Aorta (tissue), 5 donors: ENCODE measurements around the gene ANKRD11. TPM values are rescaled to one million over a fixed set of nuclear protein-coding genes. Genes with fewer than 3 reads are reported as not detected.
"Not testable (repeated sequence)": the region's sequence is repeated elsewhere in the genome, so short reads cannot be mapped to it uniquely, and the experiment has no call there.

Experiments
- ATAC-seq: fragments of 200-7000 bp; cut with Tn5 transposase; one replicate; pipeline ENCODE4 v1.9.1; 2022; ENCODE audit warnings: moderate library complexity; ENCODE audit not compliant: low FRiP score
- DNase-seq, 2 donors: peaks; one replicate each; pipeline ENCODE4 v3.0.0-alpha.2; 2020
- H3K27ac ChIP-seq, 2 donors: one replicate each; pipeline ENCODE4 v1.5.1; 2013; ENCODE audit warnings: low read length in 2 of 2, mild to moderate bottlenecking in 2 of 2, moderate library complexity in 2 of 2, control low read depth in 1 of 2, inconsistent platforms in 1 of 2, low read depth in 1 of 2
- H3K27me3 ChIP-seq, 2 donors: one replicate each; pipeline ENCODE4 v1.6.1; 2013; ENCODE audit warnings: control low read depth in 1 of 2, low read length in 1 of 2, mild to moderate bottlenecking in 1 of 2, moderate library complexity in 1 of 2; ENCODE audit not compliant: insufficient read depth in 2 of 2, control insufficient read depth in 1 of 2
- H3K36me3 ChIP-seq, 2 donors: one replicate each; pipeline ENCODE4 v1.6.1; 2013; ENCODE audit warnings: control low read depth in 1 of 2, low read length in 1 of 2, mild to moderate bottlenecking in 1 of 2; ENCODE audit not compliant: insufficient read depth in 2 of 2, control insufficient read depth in 1 of 2
- H3K4me1 ChIP-seq, 2 donors: one replicate each; pipeline ENCODE4 v1.6.1; 2013; ENCODE audit warnings: low read length in 2 of 2, control low read depth in 1 of 2, mild to moderate bottlenecking in 1 of 2, moderate library complexity in 1 of 2; ENCODE audit not compliant: insufficient read depth in 2 of 2, control insufficient read depth in 1 of 2
- H3K4me3 ChIP-seq, 2 donors: one replicate each; pipeline ENCODE4 v1.5.1; 2013; ENCODE audit warnings: low read length in 2 of 2, control low read depth in 1 of 2, mild to moderate bottlenecking in 1 of 2
- H3K9me3 ChIP-seq: one replicate; pipeline ENCODE4 v1.6.1; 2013; ENCODE audit warnings: mild to moderate bottlenecking, low read length; ENCODE audit not compliant: control insufficient read depth
- WGBS, 2 donors: extraction: QIAGEN DNeasy Blood & Tissue Kit; methylation state at CpG; one replicate each; pipeline ENCODE4 v1.1.7; 2013; 5-methylcytosine and 5-hydroxymethylcytosine counted together
- intact Hi-C, 2 donors: fragments of 100-400 bp; cut with DNase I; formaldehyde crosslinking; loops; one replicate each; pipeline versions ENCODE4 v1.14.2 to v1.15.0; 2022
- polyA plus RNA-seq, 2 donors: library from polyadenylated mRNA; stranded (reverse); fragments of 200-250 nt; gene quantifications; one replicate each; pipeline ENCODE4 v1.2.3, GENCODE V29; 2013
- total RNA-seq, 2 donors: library from RNA; stranded (reverse); fragmentation: NEBNext Ultra II Directional; extraction: Animal tissue kit (Norgen Biotek cat#: 25700); gene quantifications; one replicate each; pipeline ENCODE4 v1.2.1, GENCODE V29; 2021
- donor health status: healthy with polysubstance abuse.
- donor health status: Bipolar disorder and iron deficiency.
- donor health status: DM: no; HTN: no; CAD: no.
- donor health status: DM: no; HTN: no; CAD: no.
- donor health status: DM: yes; HTN: yes; CAD: no.

ANKRD11 gene
- total and polyA plus RNA-seq, 4 donors, result 34.6 to 139 (median 90.1) TPM

DNA sequence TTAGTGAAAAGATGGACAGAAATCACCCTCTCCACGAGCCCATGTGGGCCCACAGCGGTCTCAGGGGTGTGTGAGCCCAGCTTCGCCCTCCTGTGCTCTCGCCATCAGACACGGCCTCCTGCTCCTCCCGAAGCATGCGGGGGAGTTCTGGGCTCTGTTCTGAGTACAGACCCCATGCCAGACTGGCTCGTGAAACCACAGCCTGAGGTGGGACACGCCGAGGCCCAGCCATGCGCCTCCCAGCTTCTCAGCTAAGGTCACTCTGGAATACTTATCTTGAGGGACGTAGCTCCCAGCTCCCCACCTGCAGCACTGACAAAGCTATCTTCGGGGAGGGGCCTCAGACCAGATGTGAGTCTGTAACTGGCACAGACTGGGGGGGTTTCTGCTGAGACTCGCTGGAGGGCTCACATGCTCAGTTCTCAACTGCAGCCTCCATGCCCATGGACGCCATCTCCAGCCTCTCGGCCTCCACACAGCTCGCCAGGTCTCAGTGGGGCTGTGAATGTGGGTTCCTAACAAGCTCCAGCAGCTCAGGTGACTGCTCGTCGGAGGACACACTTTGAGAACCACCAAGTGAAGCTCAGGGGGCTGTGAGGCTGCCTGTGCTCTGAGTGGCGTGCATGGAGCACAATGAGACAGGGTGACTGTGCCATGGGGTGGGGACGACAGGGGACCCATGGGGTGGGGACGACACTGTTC is 177.6 kb downstream of the ANKRD11 start:
- no peak overlapping the region for H3K27ac ChIP-seq
- DNase-seq, result no peak
- no peaks in the 10 kb centered on the region for H3K4me1 ChIP-seq
- no peaks in the 10 kb centered on the region for H3K36me3 ChIP-seq
- H3K4me3 ChIP-seq, result no peak overlapping the region
- H3K27me3 ChIP-seq, result no peaks in the 10 kb centered on the region
- ATAC-seq, result no peak
- H3K9me3 ChIP-seq, result no peaks in the 10 kb centered on the region
- intact Hi-C loops, result no loop called here
- 91 to 93% methylated on average over 22 of the region's 22 CpGs for WGBS, 2 donors

DNA sequence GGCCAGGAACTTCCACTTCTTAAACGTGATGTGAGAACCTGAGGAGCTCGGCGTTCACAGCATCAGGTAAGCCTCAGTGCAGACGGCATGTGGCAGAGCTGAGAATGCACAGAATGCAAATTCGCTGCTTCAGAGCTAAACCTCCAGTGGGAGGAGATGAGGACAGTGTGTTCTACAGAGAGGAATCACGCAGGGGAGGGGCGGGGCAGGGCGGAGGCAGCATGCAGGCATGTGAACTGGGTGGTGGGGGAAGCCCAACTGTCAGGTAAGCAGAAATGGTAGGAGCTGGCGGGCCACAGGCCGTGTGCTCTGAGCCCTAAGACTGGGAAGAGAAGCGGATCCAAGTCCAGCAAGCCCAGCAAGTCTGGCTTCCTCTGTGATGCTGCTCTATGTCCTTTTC is 178.2 kb downstream of the ANKRD11 start:
- H3K27ac ChIP-seq, result no peak overlapping the region
- WGBS, 2 donors, result 87 to 89% methylated on average over 11 of the region's 11 CpGs
- ATAC-seq (no peak), DNase-seq (no peak)
- H3K9me3 ChIP-seq, result no peaks in the 10 kb centered on the region
- no peaks in the 10 kb centered on the region for H3K4me1 ChIP-seq
- intact Hi-C loops, result no loop called here
- no peak overlapping the region for H3K4me3 ChIP-seq
- no peaks in the 10 kb centered on the region for H3K27me3 ChIP-seq
- no peaks in the 10 kb centered on the region for H3K36me3 ChIP-seq

- H3K4me1 ChIP-seq, result no peaks in the 10 kb centered on the region
- 90 to 91% methylated on average over 6 of the region's 6 CpGs for WGBS, 2 donors
- no peak overlapping the region for H3K27ac ChIP-seq
These were observed 178.7 kb downstream of the ANKRD11 start for GRCh38 chr16:89311636-89312035.

DNA sequence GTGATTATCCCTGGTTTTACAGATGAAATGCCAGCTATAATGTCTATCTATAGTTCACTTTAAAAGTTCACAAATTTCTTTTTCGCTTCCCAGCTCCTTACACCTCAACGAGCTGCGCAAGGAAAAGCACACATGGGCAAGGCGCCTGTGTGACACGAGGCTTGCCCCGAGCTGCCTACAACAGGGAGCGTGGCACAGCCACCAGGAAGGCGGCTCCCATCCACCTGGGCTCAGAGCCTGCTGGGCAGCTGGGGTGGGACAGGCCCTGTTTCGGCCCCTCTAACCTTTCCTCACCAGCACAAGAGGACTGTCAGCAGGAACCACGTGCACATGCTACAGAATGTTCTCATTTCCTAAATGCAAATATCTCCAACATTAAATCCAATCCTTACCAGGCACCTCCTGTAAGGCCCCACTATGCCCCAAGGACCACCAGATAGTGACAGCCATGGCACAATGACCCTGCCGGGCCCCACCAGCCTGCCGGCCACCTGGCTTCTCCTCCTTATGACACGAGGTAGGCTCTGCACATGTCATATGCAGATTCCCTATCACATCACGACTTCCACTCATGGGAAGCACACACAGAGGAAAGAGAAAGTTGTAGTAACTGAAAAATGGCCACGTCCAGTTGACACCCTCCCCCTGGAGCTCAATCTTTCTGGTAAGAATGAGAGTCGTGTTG is 180.8 kb downstream of the ANKRD11 start:
- Histone ChIP-seq H3K27me3 (no peaks in the 10 kb centered on the region), H3K9me3 (no peaks in the 10 kb centered on the region), H3K36me3 (no peaks in the 10 kb centered on the region), H3K4me1 (no peaks in the 10 kb centered on the region), H3K4me3 (no peak overlapping the region), H3K27ac (no peak overlapping the region)
- intact Hi-C loops, result loop anchor here in 1 of 2 donors (10.0 kb wide), 1 partner anchor 65 kb away; no protein-coding TSS in a partner anchor
- ATAC-seq (no peak), DNase-seq (no peak)
- 77 to 87% methylated on average over 16 of the region's 16 CpGs for WGBS, 2 donors

More at GRCh38 chr16:89311636-89312035, 178.7 kb downstream of the ANKRD11 start:
- no peaks in the 10 kb centered on the region for H3K36me3 ChIP-seq
- no peak overlapping the region for H3K4me3 ChIP-seq
- intact Hi-C loops, result no loop called here
- ATAC-seq (no peak), DNase-seq (no peak)
- no peaks in the 10 kb centered on the region for H3K9me3 ChIP-seq
- H3K27me3 ChIP-seq, result no peaks in the 10 kb centered on the region

DNA sequence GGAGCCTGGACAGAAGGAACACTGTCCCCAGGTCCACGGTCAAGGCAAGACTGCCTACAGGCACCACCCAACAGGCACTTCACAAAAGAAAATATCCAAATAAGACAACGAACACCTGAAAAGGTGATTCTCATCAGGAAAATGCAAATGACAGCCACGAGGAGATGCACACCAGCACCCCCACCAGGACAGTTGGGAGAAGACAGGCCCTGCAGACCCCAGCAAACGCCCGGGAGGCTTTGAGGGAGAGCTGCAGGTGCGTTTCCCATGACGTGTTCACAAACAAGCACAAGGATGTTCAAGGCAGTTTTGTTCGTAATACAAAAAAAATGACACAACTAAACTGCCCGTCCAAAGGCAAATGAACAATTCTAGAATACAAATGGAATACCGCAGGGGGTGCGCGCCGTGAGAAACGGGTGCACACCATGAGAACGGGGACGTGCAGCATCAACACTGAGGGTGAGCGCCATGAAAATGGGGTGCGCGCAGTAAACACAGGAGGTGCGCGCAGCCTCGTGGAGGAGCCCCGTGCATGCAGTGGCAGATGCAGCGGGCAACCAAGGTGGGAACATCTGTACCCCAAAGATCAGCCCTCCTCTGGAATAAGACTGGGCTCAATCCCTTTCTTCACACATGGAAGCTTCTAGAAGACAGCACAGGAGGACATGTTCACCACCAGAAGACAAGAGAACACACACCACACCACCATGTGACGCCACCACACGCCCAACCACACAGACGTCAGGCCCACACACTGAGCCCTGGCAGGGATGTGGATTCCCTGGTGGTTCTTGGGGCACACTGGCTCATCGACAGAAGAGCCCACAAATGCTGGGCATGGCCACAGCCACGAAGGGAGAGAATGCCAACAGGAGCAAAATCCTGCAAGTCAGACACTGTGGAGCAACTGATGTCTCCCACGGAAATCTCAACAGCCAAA is 181.7 kb downstream of the ANKRD11 start:
- Histone ChIP-seq H3K4me1 (no peaks in the 10 kb centered on the region), H3K36me3 (no peaks in the 10 kb centered on the region), H3K4me3 (no peak overlapping the region), H3K27me3 (no peaks in the 10 kb centered on the region), H3K9me3 (no peaks in the 10 kb centered on the region), H3K27ac (no peak overlapping the region)
- 84 to 85% methylated on average over 30 of the region's 30 CpGs for WGBS, 2 donors
- DNase-seq (no peak), ATAC-seq (no peak)
- intact Hi-C loops, result loop anchor here in 1 of 2 donors (10.0 kb wide), 1 partner anchor 64 kb away; no protein-coding TSS in a partner anchor

DNA sequence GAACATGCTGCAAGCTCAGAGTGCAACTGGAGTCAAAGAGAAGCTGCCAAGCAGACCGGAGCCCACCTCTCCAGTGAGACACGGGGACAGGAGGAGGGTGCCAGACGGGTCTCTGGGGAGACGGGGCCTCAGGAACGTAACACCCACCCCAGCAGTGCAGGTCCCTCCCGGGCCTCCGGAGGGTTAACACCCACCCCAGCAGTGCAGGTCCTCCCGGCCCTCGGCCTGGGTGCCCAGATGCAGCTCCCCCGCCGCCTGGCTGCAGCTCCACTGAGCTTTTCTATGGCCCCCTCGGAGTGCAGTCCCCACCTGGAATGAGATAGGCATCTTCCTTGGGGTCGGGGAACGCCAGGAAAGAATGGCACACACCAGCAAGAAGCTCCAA is 182.9 kb downstream of the ANKRD11 start:
- 89 to 90% methylated on average over 14 of the region's 14 CpGs for WGBS, 2 donors
- intact Hi-C loops, result loop anchor here in 1 of 2 donors (10.0 kb wide), 1 partner anchor 63 kb away; no protein-coding TSS in a partner anchor
- ATAC-seq (no peak), DNase-seq (no peak)
- Histone ChIP-seq H3K27ac (no peak overlapping the region), H3K36me3 (no peaks in the 10 kb centered on the region), H3K9me3 (no peaks in the 10 kb centered on the region), H3K4me1 (no peaks in the 10 kb centered on the region), H3K27me3 (no peaks in the 10 kb centered on the region), H3K4me3 (no peak overlapping the region)

- H3K27ac ChIP-seq, H3K4me3 ChIP-seq, DNase-seq, H3K36me3 ChIP-seq, ATAC-seq, H3K9me3 ChIP-seq, H3K27me3 ChIP-seq, H3K4me1 ChIP-seq: not testable (repeated sequence)
- WGBS, 2 donors, result 95 to 97% methylated on average over 59 to 61 of the region's 69 CpGs
- intact Hi-C loops, result loop anchor here in 1 of 2 donors (10.0 kb wide), 1 partner anchor 62 kb away; no protein-coding TSS in a partner anchor
These were observed 183.6 kb downstream of the ANKRD11 start for GRCh38 chr16:89306457-89307420.
